CD4-positive, CD25-positive, alpha-beta regulatory T cell (primary cell): ENCODE measurements around the gene MSANTD1. TPM values are rescaled to one million over a fixed set of nuclear protein-coding genes. Genes with fewer than 3 reads are reported as not detected.

Source experiments
- ATAC-seq, 2 donors: fragments of 150-1000 bp; cut with Tn5 transposase; one replicate each; pipeline ENCODE4 v1.10.0; 2021; ENCODE audit warnings: low read depth in 2 of 2, moderate number of reproducible peaks in 2 of 2, moderate library complexity in 1 of 2
- DNase-seq, 3 donors: peaks; one replicate each; pipeline versions ENCODE4 v3.0.0 to v3.0.0-alpha.2; 2012 to 2022; ENCODE audit warnings: mixed read lengths in 1 of 3
- H3K27ac ChIP-seq: one replicate; pipeline ENCODE4 v1.7.0; 2013; ENCODE audit warnings: mild to moderate bottlenecking, low read length; ENCODE audit not compliant: insufficient read depth, poor library complexity, severe bottlenecking
- H3K27me3 ChIP-seq: one replicate; pipeline ENCODE4 v1.7.0; 2013; ENCODE audit warnings: low read length; ENCODE audit not compliant: control insufficient read depth, insufficient read depth
- H3K36me3 ChIP-seq: one replicate; pipeline ENCODE4 v1.7.0; 2013; ENCODE audit warnings: mild to moderate bottlenecking, low read length, moderate library complexity; ENCODE audit not compliant: control insufficient read depth, insufficient read depth
- H3K4me1 ChIP-seq: 2 replicates; pipeline ENCODE4 v1.7.0; 2013; ENCODE audit warnings: mild to moderate bottlenecking, low read length; ENCODE audit not compliant: insufficient read depth, control insufficient read depth, poor library complexity, severe bottlenecking
- H3K4me3 ChIP-seq: one replicate; pipeline ENCODE4 v1.7.0; 2013; ENCODE audit warnings: low read depth, mild to moderate bottlenecking, low read length, moderate library complexity
- H3K9me3 ChIP-seq, 2 experiments: 1 replicate in 1 of 2; 2 replicates in 1 of 2; pipeline ENCODE4 v1.7.0; 2013; ENCODE audit warnings: low read length in 2 of 2, mild to moderate bottlenecking in 1 of 2, moderate library complexity in 1 of 2; ENCODE audit not compliant: control insufficient read depth in 2 of 2
- H3K27ac Mint-ChIP-seq, 3 donors: one replicate each; pipeline ENCODE4 v1.8.0; 2020 to 2022; ENCODE audit warnings: mild to moderate bottlenecking in 3 of 3, mixed read lengths in 3 of 3, moderate library complexity in 2 of 3
- H3K27me3 Mint-ChIP-seq: one replicate; pipeline ENCODE4 v1.8.0; 2022; ENCODE audit warnings: mild to moderate bottlenecking, mixed read lengths
- H3K36me3 Mint-ChIP-seq: one replicate; pipeline ENCODE4 v1.8.0; 2020; ENCODE audit warnings: mixed read lengths
- H3K4me1 Mint-ChIP-seq, 4 donors: one replicate each; pipeline ENCODE4 v1.8.0; 2020 to 2022; ENCODE audit warnings: mixed read lengths in 4 of 4, mild to moderate bottlenecking in 1 of 4
- H3K4me3 Mint-ChIP-seq, 4 donors: one replicate each; pipeline ENCODE4 v1.8.0; 2020 to 2022; ENCODE audit warnings: mild to moderate bottlenecking in 4 of 4, mixed read lengths in 4 of 4, moderate library complexity in 3 of 4
- H3K9me3 Mint-ChIP-seq, 7 donors: one replicate each; pipeline ENCODE4 v1.8.0; 2020 to 2022; ENCODE audit warnings: mixed read lengths in 7 of 7, mild to moderate bottlenecking in 3 of 7, moderate library complexity in 2 of 7
- polyA plus RNA-seq, 4 donors: library from polyadenylated mRNA; unstranded; fragments of 300-500 nt; fragmentation: Illumina TruSeq; gene quantifications; one replicate each; pipeline ENCODE4 v1.2.3, GENCODE V29; 2021
- total RNA-seq: library from RNA; stranded (reverse); gene quantifications from one replicate; pipeline ENCODE4 v1.2.3, GENCODE V29; 2022

MSANTD1 gene
- total and polyA plus RNA-seq, 5 donors from 2014 or later: 0.05 to 2.0 (median 0.22) TPM; not detected in 2

DNA sequence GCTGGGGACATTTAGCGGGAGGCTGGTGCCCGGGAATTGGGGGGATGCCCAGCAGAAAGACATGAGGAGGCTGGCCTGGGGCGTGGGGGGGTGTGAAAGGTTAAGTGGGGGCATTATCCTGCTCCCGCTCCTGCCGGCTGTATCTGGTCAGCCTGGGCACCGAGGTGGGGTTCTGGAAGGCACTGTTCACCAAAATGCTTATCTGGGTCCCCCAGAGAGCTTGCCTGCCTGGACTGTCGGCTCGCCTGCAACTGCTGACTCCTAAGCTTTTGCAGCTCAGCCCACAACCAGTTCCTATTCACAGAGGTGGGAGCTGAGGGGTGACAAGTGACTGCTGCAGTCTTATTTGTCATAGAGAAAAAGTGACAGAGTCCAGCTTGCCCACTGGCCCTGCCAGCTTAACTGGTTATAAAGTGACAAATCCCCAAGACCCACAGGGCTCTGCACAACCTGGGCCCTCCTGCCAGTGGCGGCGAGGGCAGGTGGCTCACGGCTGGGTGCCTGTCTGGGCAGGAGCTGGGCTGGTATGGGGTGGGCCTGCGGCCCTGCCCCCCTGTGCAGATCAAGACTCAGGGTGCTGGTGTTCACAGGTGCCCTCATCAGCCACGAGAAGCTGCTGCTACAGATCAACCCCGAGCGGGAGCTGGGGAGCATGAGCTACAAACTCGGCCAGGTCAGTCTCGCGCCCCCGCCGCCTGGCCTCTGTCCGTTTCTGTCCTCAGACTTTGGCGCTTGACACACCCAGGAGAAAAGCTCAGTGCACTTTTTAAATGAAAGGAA lies 23.7 kb upstream of the MSANTD1 start:
- H3K36me3 Mint-ChIP-seq: peaks cover 48% of the 10 kb centered on the region
- Histone ChIP-seq H3K4me1 (no peaks in the 10 kb centered on the region), H3K9me3 (no peaks in the 10 kb centered on the region), H3K36me3 (peaks cover 88% of the 10 kb centered on the region), H3K27ac (no peak overlapping the region), H3K27me3 (no peaks in the 10 kb centered on the region), H3K4me3 (no peak overlapping the region)
- H3K4me3 Mint-ChIP-seq: no peak overlapping the region
- H3K27me3 Mint-ChIP-seq: no peaks in the 10 kb centered on the region
- peak overlapping the region in 2 of 3 donors; percentile 69 to 75 for H3K27ac Mint-ChIP-seq
- DNase-seq (no peak), ATAC-seq (no peak)
- H3K9me3 Mint-ChIP-seq: peaks cover 0 to 2% (median 0%) of the 10 kb centered on the region in 7 donors
- peaks cover 0 to 4% (median 1%) of the 10 kb centered on the region in 4 donors for H3K4me1 Mint-ChIP-seq

DNA sequence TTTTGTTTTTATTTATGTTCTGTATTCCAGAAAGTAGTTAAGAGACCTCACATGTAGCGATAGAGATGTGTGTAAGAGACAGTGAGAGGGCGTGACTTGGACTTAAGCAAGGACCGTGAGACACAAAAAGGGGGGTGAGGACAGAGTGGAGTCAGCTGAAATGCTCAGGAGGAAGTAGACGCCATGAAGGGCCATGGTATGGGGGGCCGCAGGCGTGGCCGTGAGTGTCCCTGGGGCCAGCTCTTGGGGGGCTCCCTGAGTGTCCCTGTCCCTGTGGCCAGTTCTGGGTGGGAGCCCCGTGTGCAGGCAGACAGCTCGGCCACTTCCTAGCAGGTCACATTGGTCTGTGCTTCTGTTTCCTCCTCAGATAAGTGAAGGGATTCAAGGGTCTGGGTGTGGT lies 23.0 kb upstream of the MSANTD1 start:
- no peaks in the 10 kb centered on the region for H3K27me3 Mint-ChIP-seq
- no peak overlapping the region for H3K27ac Mint-ChIP-seq
- peaks cover 0 to 4% (median 1%) of the 10 kb centered on the region in 4 donors for H3K4me1 Mint-ChIP-seq
- no peak overlapping the region for H3K4me3 Mint-ChIP-seq
- Histone ChIP-seq H3K27ac (no peak overlapping the region), H3K27me3 (no peaks in the 10 kb centered on the region), H3K4me3 (no peak overlapping the region), H3K36me3 (peaks cover 89% of the 10 kb centered on the region), H3K9me3 (no peaks in the 10 kb centered on the region), H3K4me1 (no peaks in the 10 kb centered on the region)
- peaks cover 51% of the 10 kb centered on the region for H3K36me3 Mint-ChIP-seq
- no peak for ATAC-seq
- peaks cover 0 to 2% (median 0%) of the 10 kb centered on the region in 7 donors for H3K9me3 Mint-ChIP-seq
- DNase-seq: no peak

DNA sequence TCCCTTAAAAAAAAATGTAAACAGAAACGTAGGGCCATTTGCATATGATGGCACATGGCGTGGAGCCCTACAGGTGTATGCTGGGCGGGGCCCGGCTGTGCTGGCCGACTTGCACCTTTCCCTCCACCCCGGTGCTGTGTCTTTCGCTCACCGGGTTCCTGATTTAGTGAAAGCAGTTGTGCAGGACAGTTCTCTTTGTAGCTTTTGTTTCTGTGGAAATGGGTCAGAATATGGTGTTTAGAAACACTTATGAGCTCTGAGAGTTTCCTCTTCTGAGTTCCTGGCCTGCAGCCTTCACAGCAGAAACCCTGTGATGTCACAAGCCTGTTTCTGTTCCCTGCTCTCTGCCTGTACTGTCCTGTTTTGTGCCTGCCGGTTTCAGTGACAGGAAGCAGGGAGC lies 22.5 kb upstream of the MSANTD1 start:
- Histone ChIP-seq H3K9me3 (no peaks in the 10 kb centered on the region), H3K27me3 (no peaks in the 10 kb centered on the region), H3K4me3 (no peak overlapping the region), H3K36me3 (peaks cover 89% of the 10 kb centered on the region), H3K4me1 (no peaks in the 10 kb centered on the region), H3K27ac (no peak overlapping the region)
- Mint-ChIP-seq H3K36me3 (peaks cover 51% of the 10 kb centered on the region), H3K9me3 (peaks cover 0 to 2% (median 0%) of the 10 kb centered on the region in 7 donors), H3K27ac (no peak overlapping the region), H3K27me3 (no peaks in the 10 kb centered on the region), H3K4me1 (peaks cover 0 to 4% (median 1%) of the 10 kb centered on the region in 4 donors), H3K4me3 (no peak overlapping the region)
- no peak for DNase-seq
- no peak for ATAC-seq

DNA sequence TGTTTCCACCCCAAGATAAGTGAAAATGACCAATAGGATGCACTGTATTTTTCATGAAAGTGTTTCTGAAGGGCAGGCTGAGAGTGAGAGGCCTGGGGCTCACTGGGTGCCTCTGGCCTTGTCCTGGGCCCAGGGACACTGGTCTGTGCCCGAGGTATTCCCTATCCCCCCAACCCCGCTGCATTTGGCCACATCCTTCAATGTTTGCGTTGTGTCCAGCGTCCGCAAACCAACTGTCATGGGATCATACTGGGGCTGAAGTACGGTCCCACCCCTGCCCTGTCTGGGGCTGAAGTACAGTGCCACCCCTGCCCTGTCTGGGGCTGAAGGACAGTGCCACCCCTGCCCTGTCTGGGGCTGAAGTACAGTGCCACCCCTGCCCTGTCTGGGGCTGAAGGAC lies 22.0 kb upstream of the MSANTD1 start:
- peaks cover 89% of the 10 kb centered on the region for H3K36me3 ChIP-seq
- H3K9me3 ChIP-seq: no peaks in the 10 kb centered on the region
- Mint-ChIP-seq H3K36me3 (peaks cover 52% of the 10 kb centered on the region), H3K27ac (no peak overlapping the region), H3K9me3 (peaks cover 0 to 2% (median 0%) of the 10 kb centered on the region in 7 donors), H3K4me1 (peaks cover 0 to 4% (median 1%) of the 10 kb centered on the region in 4 donors), H3K4me3 (no peak overlapping the region), H3K27me3 (no peaks in the 10 kb centered on the region)
- no peak overlapping the region for H3K27ac ChIP-seq
- H3K4me3 ChIP-seq: no peak overlapping the region
- no peaks in the 10 kb centered on the region for H3K4me1 ChIP-seq
- no peaks in the 10 kb centered on the region for H3K27me3 ChIP-seq
- no peak for DNase-seq
- no peak for ATAC-seq

DNA sequence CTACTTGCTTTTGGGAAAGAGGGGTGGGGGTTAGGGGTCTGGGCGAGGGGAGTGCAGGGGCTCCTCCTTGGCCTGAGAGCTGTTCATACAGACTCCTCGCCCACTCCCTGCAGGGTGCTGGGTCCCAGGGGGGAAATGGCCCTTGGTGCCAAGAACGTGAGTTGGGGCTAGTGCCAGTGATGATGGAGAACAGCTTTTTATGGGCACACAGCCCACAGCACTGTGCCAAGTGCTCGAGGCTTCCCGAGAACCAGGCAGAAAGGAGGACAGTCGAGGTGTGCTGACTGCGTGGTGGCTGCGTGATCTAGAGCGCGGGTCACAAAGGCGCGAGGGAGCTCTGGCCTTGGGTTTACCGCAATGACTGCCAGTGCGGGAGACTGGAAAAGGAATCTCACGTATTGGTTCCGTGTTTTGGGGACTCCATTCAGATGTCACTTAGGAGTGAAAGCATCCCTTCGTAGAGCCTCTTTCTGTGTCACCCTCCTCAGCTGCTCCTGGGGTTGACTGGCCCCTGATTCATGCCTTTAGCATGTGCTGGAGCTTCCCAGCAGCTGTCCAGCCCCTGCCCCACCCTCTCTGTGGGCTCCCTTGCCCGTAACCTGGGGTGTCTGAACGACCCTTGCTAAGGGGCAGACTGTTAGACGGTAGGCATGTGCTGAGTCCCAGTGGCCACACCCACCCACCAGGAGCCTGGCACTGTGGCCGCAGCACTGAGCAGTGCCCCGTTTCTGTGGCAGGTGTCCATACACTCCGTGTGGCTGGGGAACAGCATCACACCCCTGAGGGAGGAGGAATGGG lies 20.9 kb upstream of the MSANTD1 start:
- peaks cover 0 to 2% (median 0%) of the 10 kb centered on the region in 7 donors for H3K9me3 Mint-ChIP-seq
- Histone ChIP-seq H3K27ac (no peak overlapping the region), H3K4me3 (no peak overlapping the region), H3K9me3 (no peaks in the 10 kb centered on the region), H3K36me3 (peaks cover 89% of the 10 kb centered on the region), H3K4me1 (no peaks in the 10 kb centered on the region), H3K27me3 (no peaks in the 10 kb centered on the region)
- H3K27ac Mint-ChIP-seq: no peak overlapping the region
- no peaks in the 10 kb centered on the region for H3K27me3 Mint-ChIP-seq
- no peak for DNase-seq
- H3K4me3 Mint-ChIP-seq: no peak overlapping the region
- peaks cover 46% of the 10 kb centered on the region for H3K36me3 Mint-ChIP-seq
- H3K4me1 Mint-ChIP-seq: peaks cover 0 to 4% (median 1%) of the 10 kb centered on the region in 4 donors
- no peak for ATAC-seq

DNA sequence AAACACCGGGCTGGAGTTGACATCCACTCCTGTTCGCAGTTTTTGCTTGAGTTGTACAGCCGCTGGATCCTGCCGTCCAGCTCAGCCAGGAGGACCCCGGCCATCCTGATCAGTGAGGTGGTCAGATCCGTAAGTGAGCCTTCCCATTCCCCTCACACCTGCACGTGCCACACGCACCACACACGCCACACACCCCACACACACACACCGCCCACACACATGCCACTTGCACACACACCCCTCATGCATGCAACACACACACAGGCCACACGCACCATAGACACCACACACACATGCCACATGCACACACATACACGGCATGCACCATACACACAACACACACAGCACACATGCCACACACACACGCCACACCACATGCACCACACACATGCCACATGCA lies 20.1 kb upstream of the MSANTD1 start:
- Mint-ChIP-seq H3K27me3 (no peaks in the 10 kb centered on the region), H3K9me3 (peaks cover 0 to 2% (median 0%) of the 10 kb centered on the region in 7 donors), H3K27ac (peak overlapping the region in 2 of 3 donors; percentile 20 to 75), H3K4me1 (peaks cover 0 to 5% (median 2%) of the 10 kb centered on the region in 4 donors), H3K36me3 (peaks cover 45% of the 10 kb centered on the region), H3K4me3 (peak overlapping the region in 1 of 4 donors; percentile 19)
- H3K9me3 ChIP-seq: no peaks in the 10 kb centered on the region
- no peak overlapping the region for H3K27ac ChIP-seq
- no peak for ATAC-seq
- no peaks in the 10 kb centered on the region for H3K4me1 ChIP-seq
- H3K4me3 ChIP-seq: no peak overlapping the region
- no peak for DNase-seq
- peaks cover 89% of the 10 kb centered on the region for H3K36me3 ChIP-seq
- H3K27me3 ChIP-seq: no peaks in the 10 kb centered on the region

DNA sequence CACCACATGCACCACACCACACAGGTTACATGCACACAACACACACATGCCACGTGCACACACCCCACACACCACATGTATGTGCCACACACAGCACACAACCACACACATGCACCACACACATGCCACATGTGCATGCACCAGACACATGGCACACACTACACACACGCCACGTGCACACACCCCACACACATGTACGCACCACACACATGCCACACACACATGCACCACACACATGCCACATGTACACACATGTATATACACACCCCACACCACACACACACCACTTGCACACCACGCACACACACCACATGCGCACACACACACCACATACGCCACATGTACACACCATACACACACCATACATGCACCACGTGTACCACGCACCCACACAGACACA lies 19.6 kb upstream of the MSANTD1 start:
- Mint-ChIP-seq H3K4me3 (peak overlapping the region in 1 of 4 donors; percentile 19), H3K4me1 (peaks cover 0 to 5% (median 2%) of the 10 kb centered on the region in 4 donors), H3K27ac (peak overlapping the region in 2 of 3 donors; percentile 20 to 75), H3K9me3 (peaks cover 0 to 2% (median 0%) of the 10 kb centered on the region in 7 donors), H3K27me3 (no peaks in the 10 kb centered on the region), H3K36me3 (peaks cover 42% of the 10 kb centered on the region)
- H3K27me3 ChIP-seq: no peaks in the 10 kb centered on the region
- no peak for ATAC-seq
- H3K4me1 ChIP-seq: no peaks in the 10 kb centered on the region
- no peak for DNase-seq
- H3K36me3 ChIP-seq: peaks cover 88% of the 10 kb centered on the region
- H3K4me3 ChIP-seq: no peak overlapping the region
- no peak overlapping the region for H3K27ac ChIP-seq
- no peaks in the 10 kb centered on the region for H3K9me3 ChIP-seq
